ENCODE results near the gene ATG101. TPM values are rescaled to one million over a fixed set of nuclear protein-coding genes. Genes with fewer than 3 reads are reported as not detected.
A peak's percentile ranks its signal among the peaks of the same experiment; 100 is the strongest.

ATG101 gene
- total and polyA plus RNA-seq, 2 donors (not counting 1 experiment from before 2014, with no cell fraction given): 19.4 to 50.3 TPM

DNA sequence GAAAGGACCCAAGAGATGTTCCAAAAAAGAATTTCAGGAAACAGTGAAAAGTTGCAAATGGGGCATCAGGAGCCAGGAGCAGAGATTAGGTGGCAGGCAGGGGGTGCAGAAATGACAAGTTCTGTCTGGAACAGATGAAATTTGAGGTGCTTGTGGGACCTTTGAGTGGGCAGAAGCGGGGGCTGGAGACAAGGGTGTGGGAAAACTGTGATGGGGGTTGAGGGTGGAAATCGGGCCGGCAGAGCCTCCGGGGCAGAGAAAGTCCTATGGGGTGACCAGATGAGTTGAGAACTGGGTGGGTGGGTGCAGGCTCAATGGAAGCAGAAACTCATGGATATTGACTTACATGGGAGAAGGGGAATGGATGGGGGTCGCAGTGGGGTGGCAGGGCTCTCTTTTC lies 20.1 kb upstream of the ATG101 start:
- Histone ChIP-seq H3K9me3 (ENCODE audit: control extremely low read depth in 1 of 3, control insufficient read depth in 2 of 3, insufficient read depth in 1 of 3, low read length in 2 of 3) (no peaks in the 10 kb centered on the region), H4K20me1 (ENCODE audit: control insufficient read depth, insufficient read depth, low read length, poor library complexity, severe bottlenecking) (peaks cover 31% of the 10 kb centered on the region), H3K9ac (ENCODE audit: low read length) (peak overlapping the region; percentile 98), H3K79me2 (ENCODE audit: control insufficient read depth, insufficient read depth, low read length) (peaks cover 26% of the 10 kb centered on the region), H3K36me3 (replicated peaks in 1 of 2; ENCODE audit: control extremely low read depth in 1 of 2, control insufficient read depth in 1 of 2, extremely low read depth in 1 of 2, insufficient read depth in 2 of 2, low read length in 1 of 2) (peaks cover 0 to 5% of the 10 kb centered on the region in 2 experiments), H3K4me1 (ENCODE audit: control insufficient read depth in 2 of 2, insufficient read depth in 2 of 2, low read length in 2 of 2) (peaks cover 32 to 47% of the 10 kb centered on the region in 2 donors), H2AFZ (ENCODE audit: insufficient read depth, low read depth, low read length, poor library complexity, severe bottlenecking) (no peak overlapping the region), H3K4me2 (replicated peaks; ENCODE audit: low read depth, low read length, poor library complexity, severe bottlenecking) (peak overlapping the region; percentile 97), H3K4me3 (ENCODE audit: control extremely low read depth in 1 of 5, extremely low read depth in 1 of 5, insufficient read depth in 1 of 5, low read depth in 2 of 5, low read length in 4 of 5) (peak overlapping the region in 2 of 5 experiments; percentile 77 to 87), H3K27me3 (replicated peaks in 1 of 4; ENCODE audit: control extremely low read depth in 1 of 4, control insufficient read depth in 3 of 4, insufficient read depth in 4 of 4, low read length in 3 of 4) (no peaks in the 10 kb centered on the region), H3K27ac (ENCODE audit: low read length in 2 of 2) (peak overlapping the region; percentile 99 to 100)
- ChIA-PET POLR2A (interaction anchor here (2.5 kb wide), 1 partner anchor 12 kb away, joined by 31 read pairs; no protein-coding TSS in a partner anchor), CTCF (interaction anchor here (2.7 kb wide), 2 partner anchors 24 to 32 kb away, joined by 20 to 49 read pairs; no protein-coding TSS in a partner anchor)
- Mint-ChIP-seq H3K4me1 (peaks cover 51% of the 10 kb centered on the region), H3K4me3 (peak overlapping the region; percentile 100), H3K27me3 (no peaks in the 10 kb centered on the region), H3K9me3 (ENCODE audit: insufficient read depth) (no peaks in the 10 kb centered on the region), H3K27ac (peak overlapping the region; percentile 99)
- DNase-seq (no peak), ATAC-seq (ENCODE audit: low read depth) (no peak)
- intact Hi-C loops (cut with micrococcal nuclease): loop anchor here (1.0 kb wide), 2 partner anchors 7 to 12 kb away; no protein-coding TSS in a partner anchor
- 89% methylated on average over 4 of the region's 5 CpGs for WGBS (ENCODE audit: insufficient coverage)
- TF ChIP-seq, protein P1, sequence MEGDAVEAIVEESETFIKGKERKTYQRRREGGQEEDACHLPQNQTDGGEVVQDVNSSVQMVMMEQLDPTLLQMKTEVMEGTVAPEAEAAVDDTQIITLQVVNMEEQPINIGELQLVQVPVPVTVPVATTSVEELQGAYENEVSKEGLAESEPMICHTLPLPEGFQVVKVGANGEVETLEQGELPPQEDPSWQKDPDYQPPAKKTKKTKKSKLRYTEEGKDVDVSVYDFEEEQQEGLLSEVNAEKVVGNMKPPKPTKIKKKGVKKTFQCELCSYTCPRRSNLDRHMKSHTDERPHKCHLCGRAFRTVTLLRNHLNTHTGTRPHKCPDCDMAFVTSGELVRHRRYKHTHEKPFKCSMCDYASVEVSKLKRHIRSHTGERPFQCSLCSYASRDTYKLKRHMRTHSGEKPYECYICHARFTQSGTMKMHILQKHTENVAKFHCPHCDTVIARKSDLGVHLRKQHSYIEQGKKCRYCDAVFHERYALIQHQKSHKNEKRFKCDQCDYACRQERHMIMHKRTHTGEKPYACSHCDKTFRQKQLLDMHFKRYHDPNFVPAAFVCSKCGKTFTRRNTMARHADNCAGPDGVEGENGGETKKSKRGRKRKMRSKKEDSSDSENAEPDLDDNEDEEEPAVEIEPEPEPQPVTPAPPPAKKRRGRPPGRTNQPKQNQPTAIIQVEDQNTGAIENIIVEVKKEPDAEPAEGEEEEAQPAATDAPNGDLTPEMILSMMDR (IDR thresholded peaks at IDR 0.05): no peak
- no peak for TF ChIP-seq EZH2 (IDR thresholded peaks at IDR 0.05; ENCODE audit: borderline replicate concordance, insufficient read depth, low read depth, low read length, poor library complexity, severe bottlenecking)

DNA sequence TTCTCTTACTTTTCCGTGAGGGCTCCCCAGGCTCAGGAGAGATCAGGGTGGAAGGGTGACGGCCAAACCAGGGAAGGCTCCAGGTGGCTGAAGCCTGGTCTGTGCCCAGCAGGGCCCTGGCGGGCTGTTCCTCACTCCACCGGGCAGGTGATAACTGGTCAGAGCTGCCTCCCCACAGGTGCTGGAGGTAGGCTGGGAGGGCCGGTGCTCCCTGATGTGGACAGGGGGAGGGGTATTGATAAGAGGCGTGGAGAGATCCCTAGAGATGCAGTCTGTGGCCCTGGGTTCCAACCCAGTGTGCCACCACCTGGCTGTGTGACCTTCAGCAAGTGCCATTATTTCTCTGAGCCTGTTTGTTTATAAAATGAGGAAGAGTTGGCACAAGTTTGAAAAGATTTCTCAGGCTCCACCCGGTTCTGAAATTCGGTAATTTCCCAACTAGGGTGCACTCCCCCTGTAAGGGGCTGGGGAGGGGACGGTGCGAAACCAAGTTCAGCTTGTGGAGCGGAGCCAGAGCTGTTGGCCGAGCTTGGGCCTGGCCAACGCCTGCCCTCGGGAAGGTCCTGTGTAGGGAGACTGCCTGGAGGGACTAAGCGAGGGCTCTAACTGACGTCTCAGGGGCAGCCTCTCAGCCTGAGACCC lies 19.5 kb upstream of the ATG101 start:
- 7% methylated on average over 14 of the region's 16 CpGs for WGBS (ENCODE audit: insufficient coverage)
- ChIA-PET CTCF (interaction anchor here (0.6 to 2.7 kb wide), 12 partner anchors 9 to 47 kb away, joined by 3 to 49 read pairs (median 10); partner anchors contain the start of gene ATG101), POLR2A (interaction anchor here (0.5 to 2.5 kb wide), 12 partner anchors 9 to 44 kb away, joined by 3 to 31 read pairs (median 8); partner anchors contain the start of genes ATG101 and TAMALIN)
- peak overlapping the region; percentile 100 for H3K4me3 Mint-ChIP-seq
- DNase-seq (peak; percentile 90), ATAC-seq (ENCODE audit: low read depth) (peak; percentile 29)
- peak overlapping the region; percentile 98 for H3K9ac ChIP-seq (ENCODE audit: low read length)
- peak overlapping the region; percentile 97 for H3K4me2 ChIP-seq (replicated peaks; ENCODE audit: low read depth, low read length, poor library complexity, severe bottlenecking)
- peaks cover 50% of the 10 kb centered on the region for H3K4me1 Mint-ChIP-seq
- peaks cover 21% of the 10 kb centered on the region for H3K79me2 ChIP-seq (ENCODE audit: control insufficient read depth, insufficient read depth, low read length)
- intact Hi-C loops (cut with micrococcal nuclease): loop anchor here (1.0 kb wide), 2 partner anchors 8 to 13 kb away; no protein-coding TSS in a partner anchor
- peaks cover 32 to 45% of the 10 kb centered on the region in 2 donors for H3K4me1 ChIP-seq (ENCODE audit: control insufficient read depth in 2 of 2, insufficient read depth in 2 of 2, low read length in 2 of 2)
- peak overlapping the region; percentile 99 to 100 for H3K27ac ChIP-seq (ENCODE audit: low read length in 2 of 2)
- peaks cover 37% of the 10 kb centered on the region for H4K20me1 ChIP-seq (ENCODE audit: control insufficient read depth, insufficient read depth, low read length, poor library complexity, severe bottlenecking)
- H3K27me3 ChIP-seq (replicated peaks in 1 of 4; ENCODE audit: control extremely low read depth in 1 of 4, control insufficient read depth in 3 of 4, insufficient read depth in 4 of 4, low read length in 3 of 4): no peaks in the 10 kb centered on the region
- peak overlapping the region; percentile 99 for H3K27ac Mint-ChIP-seq
- H3K9me3 ChIP-seq (ENCODE audit: control extremely low read depth in 1 of 3, control insufficient read depth in 2 of 3, insufficient read depth in 1 of 3, low read length in 2 of 3): no peaks in the 10 kb centered on the region
- H3K36me3 ChIP-seq (replicated peaks in 1 of 2; ENCODE audit: control extremely low read depth in 1 of 2, control insufficient read depth in 1 of 2, extremely low read depth in 1 of 2, insufficient read depth in 2 of 2, low read length in 1 of 2): peaks cover 0 to 9% of the 10 kb centered on the region in 2 experiments
- TF ChIP-seq, protein P1 (IDR thresholded peaks at IDR 0.05): no peak
- no peak for TF ChIP-seq EZH2 (IDR thresholded peaks at IDR 0.05; ENCODE audit: borderline replicate concordance, insufficient read depth, low read depth, low read length, poor library complexity, severe bottlenecking)
- peak overlapping the region; percentile 36 to 87 (median 77) for H3K4me3 ChIP-seq (ENCODE audit: control extremely low read depth in 1 of 5, extremely low read depth in 1 of 5, insufficient read depth in 1 of 5, low read depth in 2 of 5, low read length in 4 of 5)
- no peak overlapping the region for H2AFZ ChIP-seq (ENCODE audit: insufficient read depth, low read depth, low read length, poor library complexity, severe bottlenecking)
- H3K27me3 Mint-ChIP-seq: no peaks in the 10 kb centered on the region
- H3K9me3 Mint-ChIP-seq (ENCODE audit: insufficient read depth): no peaks in the 10 kb centered on the region
